Stimulated activated CD8-positive, alpha-beta memory T cell treated with anti-CD3 and anti-CD28 coated beads, Interleukin-7, amount 100 ng/mL, for 4 hours (primary cell): ENCODE results near the gene EPHA6.

Source experiments
- DNase-seq, 2 donors: peaks; one replicate each; pipeline ENCODE4 v3.0.0-alpha.2; 2020; ENCODE audit warnings: low read depth in 2 of 2

Gene EPHA6

DNA sequence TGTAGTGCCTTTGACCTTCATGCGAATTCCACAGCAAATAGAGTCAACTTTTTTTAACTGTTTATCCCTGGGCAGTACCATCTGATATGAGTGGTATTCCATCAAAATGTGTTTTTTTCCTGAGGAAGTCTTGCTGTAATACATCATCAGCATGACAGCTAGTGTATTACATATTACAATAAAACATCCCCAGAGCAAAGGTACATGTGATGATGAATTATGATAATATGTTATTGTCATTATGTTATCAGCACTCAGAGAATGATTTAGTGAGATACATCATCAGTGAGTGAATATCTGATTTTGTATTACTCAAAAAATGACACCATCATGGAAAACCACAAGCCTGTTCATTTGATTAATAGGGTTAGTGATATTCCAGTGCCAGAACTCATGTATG is 880.5 kb downstream of the EPHA6 start:
- no peak for DNase-seq

DNA sequence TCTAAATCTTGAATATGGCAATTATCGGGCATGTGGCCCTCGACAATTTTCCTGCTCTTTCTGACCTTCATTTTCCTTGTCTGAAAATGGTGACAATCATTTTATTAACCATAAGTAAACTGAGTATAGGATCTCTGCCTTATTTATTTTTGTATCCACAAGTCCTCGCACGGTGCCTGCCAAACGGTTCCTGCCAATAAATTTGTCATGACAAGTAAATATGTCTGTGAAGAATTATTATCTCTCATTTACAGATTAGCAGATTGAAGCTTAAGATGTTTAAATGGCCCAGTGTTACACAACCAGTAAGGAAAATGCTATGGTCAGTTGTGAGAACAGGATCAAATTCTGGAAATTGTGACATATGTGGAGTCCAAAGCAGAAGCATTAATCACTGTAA is 884.3 kb downstream of the EPHA6 start:
- no peak for DNase-seq

DNA sequence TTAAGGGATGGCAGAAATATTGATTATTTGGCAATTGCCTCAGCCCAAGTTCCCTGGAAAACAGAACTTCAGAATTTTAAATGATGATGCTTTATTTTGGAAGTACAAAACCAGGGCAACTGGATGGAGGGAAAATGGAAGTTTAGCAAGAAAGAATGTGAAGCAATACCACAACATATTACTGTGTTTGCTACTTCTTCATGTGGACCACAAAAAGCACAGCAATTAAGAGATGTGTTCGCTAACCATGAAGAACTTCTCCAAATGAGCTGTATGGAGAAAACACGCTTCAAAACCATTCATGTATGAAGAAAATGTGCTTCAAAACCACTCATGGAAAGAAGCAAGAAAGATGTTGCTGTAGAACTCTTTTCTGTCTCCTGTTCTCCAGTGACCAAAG is 885.5 kb downstream of the EPHA6 start:
- DNase-seq, result no peak

DNA sequence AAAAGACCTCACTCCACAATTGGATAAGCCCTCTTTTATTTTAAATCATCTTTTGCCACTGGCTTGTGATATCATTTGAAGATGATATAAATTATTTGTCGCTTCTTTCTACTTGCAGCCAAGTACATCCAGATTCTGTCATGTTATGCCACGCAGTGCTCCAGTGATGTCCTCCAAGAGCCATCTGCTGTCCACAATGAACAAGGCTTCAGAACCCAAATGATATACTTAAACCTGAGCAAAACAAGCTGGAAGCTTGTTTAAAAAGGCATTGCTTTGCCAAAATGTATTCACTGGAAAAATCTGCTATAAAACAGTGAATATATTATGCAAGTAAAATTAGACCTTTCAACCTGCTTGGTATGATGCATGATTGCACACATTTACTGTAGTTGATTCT is 891.4 kb downstream of the EPHA6 start:
- no peak for DNase-seq

DNA sequence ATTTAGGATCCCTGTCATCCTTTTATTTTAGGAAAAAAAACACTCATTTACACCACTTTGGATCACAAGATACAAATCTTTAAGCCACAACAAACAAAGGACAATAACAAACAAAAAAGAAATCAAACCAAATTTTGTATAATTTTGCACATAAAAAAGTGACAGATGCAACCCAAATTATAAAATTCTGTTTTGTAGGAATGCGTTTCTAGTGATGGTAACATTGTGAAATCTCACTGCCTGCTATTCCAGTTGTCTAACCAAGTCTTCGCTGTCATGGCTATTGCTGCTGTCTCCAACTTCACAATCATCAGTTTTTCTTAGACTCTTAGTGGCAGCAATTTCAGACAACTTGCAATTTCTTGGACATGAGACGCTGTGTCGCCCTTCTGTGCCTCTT is 891.8 kb downstream of the EPHA6 start:
- no peak for DNase-seq

DNA sequence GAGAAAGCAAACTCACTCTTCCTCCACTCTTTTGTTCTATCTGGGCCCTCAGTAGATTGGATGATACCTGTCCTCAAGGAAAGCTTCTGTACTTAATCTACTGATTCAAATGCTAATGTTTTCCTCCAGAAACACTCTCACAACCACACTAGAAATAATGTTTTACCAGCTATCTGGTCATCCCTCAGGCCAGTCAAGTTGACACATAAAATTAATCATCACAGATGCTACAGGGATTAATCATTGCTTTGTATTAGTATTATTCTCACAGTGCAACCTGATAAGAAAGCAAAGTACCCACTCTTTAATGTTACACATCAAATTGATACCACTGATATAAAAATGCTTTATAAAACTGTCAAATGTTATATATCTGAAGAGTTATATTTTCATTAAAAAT is 897.3 kb downstream of the EPHA6 start:
- no peak for DNase-seq

DNA sequence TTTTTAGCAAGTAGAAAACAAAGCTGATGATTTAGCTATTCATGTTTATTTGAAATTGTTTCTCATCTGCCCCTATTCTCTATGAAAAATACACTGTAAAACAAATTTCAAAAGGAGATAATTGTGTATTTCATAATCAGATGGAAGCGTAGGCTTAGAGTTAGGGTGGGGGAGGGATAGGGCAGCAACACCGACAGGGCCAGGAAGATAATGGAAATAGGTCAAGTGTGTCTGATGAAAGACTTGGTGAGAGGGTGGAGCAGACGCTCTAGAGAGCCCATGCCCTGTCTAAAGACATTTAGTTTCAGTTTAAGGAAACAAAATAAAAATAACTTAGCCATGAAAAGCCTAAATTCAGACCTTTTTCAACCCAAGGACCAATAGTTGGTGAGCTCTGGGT is 898.5 kb downstream of the EPHA6 start:
- no peak for DNase-seq

DNA sequence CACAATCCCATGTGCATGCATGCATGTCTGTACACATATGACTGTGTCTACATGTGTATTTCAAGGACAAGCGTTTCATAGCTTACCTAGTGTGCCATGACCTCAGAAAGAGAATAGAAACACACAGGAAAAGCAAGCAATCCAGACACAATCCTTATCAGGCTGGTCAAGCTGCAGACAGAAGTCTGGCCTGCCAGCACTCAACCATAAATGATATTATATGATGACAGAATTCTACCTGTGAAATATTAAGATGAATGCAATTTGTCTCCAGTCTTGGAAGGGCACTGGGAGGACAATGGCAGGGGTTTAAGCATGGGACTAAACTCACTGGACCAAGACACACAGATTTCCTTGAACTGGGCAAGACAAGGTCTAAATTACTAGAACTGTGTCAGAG is 899.2 kb downstream of the EPHA6 start:
- no peak for DNase-seq

DNA sequence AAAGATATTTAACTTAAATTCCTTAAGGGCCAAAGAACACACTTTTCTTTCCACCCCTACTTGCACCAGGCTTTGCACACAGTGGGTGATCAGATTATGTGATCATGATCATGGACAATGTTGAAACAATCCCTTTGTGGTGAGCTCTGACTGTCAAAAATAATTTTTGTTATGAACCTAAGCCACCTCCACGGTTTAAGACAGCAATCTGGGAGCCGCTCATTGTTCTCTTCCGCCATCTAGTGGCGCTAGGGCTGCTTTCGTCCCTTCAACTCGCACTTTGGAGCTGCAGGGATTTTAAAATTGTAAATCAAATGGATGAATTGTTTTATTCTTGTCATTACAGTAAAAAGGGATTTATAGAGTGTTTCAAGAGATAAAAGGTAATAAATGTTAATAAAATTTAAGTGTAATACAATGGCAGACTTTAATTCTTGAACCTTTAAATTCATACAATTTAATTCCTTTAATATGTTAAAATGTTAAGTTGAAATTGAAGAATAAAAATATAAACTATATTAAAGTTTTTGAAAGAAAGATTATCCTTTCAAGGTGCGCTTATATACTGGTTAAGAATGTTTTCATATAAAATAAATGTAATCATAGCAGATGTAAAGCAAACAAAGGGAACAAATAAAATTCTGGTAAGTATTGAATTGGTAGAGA is 904.9 kb downstream of the EPHA6 start:
- DNase-seq, result peak; percentile 31 to 36

DNA sequence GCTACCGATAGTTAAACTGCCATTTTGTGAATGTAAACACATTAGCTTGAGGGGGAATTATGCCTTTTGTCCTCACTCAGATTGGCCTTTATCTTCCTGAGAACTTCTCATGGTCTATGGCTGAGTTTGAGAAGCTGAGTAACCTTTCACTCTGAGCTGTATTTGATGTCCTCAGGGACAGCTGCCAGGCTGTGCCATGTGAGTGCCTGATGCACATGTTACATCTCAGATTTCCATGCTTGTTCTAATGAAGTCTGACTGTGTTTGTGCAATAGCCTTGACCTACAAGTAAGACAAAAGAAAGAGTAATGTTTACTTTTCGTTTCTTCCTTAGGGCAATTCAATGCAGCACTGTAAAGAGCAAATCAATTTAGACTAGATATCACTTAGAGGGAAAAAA is 906.0 kb downstream of the EPHA6 start:
- no peak for DNase-seq

DNA sequence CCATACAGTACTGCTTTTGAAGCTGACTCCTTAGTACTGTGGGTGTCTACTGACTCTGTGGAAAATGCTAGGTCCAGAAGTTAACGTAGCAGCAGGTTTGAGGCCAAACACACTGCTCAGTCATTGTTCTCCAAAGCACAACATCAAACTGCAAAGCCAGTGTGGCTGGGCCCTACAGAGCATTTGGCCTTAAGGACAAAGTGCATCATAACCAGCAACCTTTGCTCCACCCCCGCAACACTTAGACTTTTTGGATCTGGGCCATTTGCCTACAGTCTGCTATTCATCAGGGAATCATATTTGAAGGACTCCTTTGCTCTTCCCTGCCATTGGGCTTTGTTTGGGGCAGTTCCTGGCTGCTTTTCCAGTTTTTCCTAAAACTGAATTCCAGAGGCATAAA is 907.1 kb downstream of the EPHA6 start:
- no peak for DNase-seq

DNA sequence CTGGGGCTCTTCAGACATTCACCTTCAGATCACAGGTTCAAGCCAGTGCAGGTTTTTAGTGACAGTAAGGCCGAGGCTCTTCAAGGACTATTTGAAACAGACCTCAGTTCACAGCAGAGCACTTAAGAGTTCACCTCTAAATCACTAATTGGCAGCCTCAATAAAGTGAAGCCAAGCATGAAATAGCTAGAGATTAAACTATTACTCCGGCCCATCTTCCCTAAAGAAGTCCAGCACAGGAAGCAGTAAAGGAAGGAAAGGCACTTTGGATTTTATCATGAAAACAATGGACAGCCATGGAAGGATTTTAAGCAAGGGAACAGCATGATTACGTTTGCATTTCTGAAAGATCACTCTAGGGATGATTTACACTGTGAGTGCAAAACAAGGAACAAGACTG is 922.5 kb downstream of the EPHA6 start:
- no peak for DNase-seq

DNA sequence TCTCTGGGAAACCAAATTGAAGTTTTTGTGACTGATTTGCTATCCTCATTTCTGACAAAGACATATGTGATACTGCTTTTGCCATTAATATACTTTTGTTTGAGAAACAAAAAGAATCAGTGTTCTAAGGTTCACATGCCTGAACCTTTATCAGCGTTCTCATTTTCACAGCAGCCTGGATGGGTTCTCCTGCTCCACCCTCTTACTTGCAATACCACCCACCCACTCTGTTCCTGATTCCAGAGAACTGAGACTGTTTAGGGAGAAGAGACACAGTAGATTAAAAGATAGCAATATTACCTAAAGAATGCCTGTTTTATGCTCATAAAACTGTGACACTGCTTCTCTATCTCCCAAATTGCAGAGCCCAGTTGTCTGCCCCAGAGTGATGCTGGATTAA is 924.4 kb downstream of the EPHA6 start:
- DNase-seq, result no peak

DNA sequence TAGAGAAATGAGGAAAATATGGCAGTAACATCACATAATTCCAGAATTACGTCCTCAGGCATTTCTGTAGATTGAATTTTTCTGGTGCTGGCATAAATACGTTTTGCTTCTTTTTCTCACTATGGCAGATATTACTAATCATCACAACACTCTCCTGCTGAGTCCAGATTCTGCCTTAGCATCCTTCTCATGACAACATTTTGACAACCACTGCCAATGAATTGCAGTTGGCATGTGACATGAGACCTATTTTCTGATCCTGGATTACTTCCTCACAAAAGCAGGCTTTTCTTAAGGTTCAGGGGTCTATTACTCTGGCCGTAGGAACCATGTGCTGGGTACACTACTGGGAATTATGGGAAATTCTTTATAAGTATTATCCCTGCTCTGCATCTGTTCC is 927.6 kb downstream of the EPHA6 start:
- DNase-seq, result no peak

DNA sequence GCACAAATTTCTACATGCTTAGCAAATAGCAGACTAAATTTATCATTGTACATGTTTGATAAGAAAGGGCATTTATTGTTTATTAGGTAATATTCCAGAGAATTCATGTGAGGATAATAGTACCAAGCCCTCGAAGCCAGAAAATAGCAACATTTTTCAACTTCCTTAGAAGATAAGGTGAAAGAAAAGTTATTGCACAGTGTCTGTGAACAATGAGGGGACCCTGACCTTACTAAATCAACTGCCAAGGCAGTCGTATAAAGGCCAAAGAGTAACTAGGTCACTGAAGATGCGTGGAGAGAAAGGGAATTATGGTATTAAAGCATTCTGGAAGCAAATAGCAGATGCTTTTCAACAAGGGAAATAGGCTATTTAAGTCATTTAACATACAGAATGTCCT is 929.9 kb downstream of the EPHA6 start:
- DNase-seq, result no peak

DNA sequence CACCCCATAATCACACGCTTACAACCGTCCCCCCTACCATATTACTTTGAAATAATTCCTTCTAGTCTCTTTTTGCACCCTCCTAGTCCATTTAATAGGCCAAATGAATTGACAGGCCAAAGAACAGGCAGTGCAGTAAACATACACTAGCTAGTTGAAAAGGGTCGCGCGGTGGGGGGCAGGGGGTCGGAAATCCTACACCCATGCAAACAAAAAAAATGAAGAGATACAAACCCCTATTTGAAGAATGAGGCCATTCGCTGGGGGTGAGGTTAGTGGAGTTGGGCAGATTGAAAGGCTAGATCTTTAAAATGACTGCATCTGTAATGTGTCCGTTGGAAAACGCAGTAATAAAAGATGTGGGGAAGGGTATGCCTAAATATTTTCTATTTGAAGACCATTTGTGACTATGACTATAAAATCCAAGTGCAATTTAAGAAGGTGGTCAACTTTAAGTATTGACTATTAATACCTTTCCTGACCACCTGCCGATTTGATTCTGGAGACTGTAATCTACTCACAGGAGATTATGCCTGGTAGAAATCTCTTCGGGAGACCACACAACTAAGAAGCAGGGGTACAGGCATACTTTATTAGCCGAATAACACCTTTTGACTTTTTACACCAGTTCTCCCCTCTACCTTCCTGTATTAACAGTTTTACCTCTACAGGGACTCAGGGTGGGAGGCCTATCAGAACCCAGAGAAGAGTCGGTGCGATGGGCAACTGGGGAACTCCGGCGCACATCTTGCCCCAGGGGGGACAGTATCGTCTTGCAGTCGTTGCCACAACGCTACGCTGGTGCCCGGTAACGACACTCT is 949.4 kb downstream of the EPHA6 start:
- no peak for DNase-seq

DNA sequence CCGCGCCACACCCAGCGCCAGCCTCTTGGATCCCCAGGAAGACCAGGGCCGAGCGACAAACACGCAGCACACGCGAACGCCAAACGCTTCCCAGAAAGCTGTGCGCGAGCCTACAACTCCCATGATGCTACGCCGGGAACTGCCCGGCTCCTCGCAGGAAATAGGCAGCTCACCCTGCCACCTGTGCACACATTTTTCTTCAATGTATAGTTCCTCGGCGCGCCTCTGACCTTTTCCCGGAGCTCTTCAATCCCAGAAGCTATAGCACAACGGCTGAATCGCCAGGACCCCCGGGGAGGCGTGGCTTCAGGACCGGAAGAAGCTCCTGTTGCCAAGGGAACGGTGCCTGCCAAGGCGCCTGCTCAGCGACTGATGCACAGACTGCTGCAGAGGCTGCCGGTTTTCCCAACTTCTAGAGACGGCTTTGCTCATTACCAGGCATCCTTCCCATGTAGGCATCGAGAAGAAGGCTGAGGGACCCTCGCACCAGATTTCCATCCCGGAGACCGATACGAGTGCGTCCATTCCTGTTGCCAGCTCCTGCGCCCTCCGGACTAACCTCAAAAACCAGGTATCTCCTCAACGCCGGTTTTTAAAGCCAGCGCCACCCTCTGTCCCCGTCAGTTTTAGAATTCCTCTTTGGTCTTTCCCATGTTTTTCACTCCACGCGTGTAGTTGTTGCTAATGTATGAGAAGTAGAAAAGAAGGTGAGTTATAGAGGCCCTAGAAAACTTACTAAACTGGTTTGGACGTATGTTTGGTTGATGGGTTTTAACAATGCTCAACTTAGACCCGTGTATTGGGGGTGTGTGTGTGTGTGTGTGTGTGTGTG is 950.2 kb downstream of the EPHA6 start, which contains the start of gene ARL6:
Gene ARL6, plus strand, starts transcription at position 352 of the 832 bp plus-strand sequence. CDS start 3,350 bp downstream, outside the sequence.
- peak; percentile 40 to 61 for DNase-seq

DNA sequence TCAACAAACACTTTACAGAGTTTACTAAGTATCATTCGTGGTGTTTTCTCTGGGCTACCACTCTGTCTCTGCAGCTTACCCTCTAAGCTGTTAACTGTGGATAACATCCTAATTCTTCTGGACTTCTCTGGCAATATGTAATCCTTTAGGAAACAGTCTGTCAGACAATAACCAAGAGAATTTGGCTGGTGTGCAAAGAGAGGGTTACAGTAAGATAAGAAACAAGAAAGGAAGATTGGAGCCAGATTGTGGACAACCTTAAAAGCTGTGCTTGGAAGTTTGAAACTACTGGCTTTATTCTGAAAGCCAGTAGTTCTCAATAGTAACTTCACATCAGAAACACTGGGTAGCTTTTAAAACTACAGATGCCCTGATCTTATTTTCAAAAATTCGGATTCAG is 950.9 kb downstream of the EPHA6 start:
- no peak for DNase-seq

DNA sequence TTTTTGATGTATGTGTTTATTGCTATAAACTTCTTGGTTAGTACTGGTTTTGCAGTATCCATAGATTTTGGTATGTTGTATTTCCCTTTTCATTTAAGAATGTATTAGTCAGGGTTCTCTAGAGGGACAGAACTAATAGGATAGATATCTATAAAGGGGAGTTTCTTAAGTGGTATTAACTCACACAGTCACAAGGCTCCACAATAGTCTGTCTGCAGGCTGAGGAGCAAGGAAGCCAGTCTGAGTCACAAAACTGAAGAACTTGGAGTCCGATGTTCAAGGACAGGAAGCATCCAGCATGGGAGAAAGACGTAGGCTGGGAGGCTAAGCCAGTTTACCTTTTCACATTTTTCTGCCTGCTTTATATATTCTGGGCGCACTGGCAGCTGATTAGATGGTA is 958.5 kb downstream of the EPHA6 start:
- DNase-seq, result no peak

DNA sequence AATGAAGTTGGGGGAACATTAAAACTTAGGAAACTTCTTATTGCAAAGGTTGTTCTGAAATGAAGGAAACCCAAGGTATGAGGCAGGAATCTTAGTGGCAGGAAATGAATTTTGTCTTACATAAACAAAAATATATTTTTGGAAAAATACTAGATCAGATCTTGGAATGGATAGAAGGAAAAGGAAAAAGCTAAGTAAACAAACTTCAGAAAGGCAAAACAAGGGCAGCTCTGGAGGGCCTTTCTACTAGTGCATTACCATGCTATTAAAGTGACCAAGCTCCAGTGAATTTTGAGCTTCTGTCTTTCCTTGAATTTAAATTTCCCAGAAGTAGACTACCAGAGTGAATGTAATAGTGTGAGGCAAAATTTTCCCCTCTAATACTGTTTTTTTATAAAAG is 963.8 kb downstream of the EPHA6 start:
- DNase-seq, result no peak

DNA sequence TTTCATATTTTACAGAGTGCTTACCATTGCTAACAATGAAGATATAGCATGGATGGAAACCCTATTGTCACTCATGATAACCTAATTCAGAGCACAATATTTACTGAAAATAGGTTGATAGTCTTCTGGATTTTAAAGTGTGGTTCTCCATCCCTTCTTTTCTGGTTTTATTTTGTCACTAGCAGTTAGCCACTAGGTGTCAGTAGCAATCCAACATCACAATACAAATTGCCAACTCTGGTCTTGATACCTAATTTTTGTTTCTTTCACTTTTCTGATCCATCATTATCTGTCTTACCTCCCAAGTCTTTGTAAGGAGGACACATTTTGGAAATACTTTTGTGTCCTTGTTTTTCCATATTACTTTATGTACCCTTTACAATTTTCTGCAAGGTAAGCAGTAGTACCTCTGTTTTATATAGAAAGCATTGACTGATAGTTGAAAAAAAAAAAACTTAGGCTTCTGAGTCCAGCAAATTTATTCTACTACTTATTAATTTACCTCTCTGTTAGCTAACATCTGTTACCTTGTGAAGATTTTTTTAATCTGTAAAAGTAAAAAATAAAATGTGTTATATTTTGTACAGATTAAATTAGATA is 979.1 kb downstream of the EPHA6 start:
- DNase-seq, result no peak

DNA sequence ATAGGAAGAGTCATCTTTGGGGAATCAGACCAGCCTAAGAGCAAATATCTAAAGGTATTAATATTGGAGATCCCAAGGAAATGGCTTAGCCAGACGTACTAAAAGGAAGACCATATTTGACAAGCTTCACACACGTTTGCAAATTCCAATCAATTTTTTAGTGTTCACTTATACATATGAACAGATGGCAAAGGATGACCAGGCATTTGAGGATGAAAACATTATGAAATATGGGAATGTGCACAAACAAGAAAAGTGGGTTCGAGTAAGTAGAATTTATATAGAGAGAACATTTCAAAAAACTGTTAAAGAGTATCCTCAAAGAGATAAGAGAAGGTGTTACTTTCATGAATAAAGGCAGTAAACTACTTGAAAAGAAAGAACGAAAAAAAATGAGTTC is 981.6 kb downstream of the EPHA6 start:
- no peak for DNase-seq
